Activated CD4-positive, alpha-beta T cell treated with anti-CD3 and anti-CD28 coated beads, Interleukin-2, amount 50 U/mL, for 16 hours (primary cell): ENCODE measurements around the gene FIGN.

Experiments used
- DNase-seq: peaks from one replicate; pipeline ENCODE4 v3.0.0-alpha.2; 2020

The FIGN gene

GRCh38 chr2:163736433-163737189 lies 803 bp upstream of the FIGN start:
- no peak for DNase-seq

- no peak for DNase-seq
Observed at GRCh38 chr2:163734881-163735684, 725 bp downstream of the FIGN start.

- DNase-seq, result no peak
Observed at GRCh38 chr2:163734401-163734800, 1.4 kb downstream of the FIGN start.

GRCh38 chr2:163733956-163734355 lies 1.9 kb downstream of the FIGN start:
- DNase-seq, result no peak

- no peak for DNase-seq
Observed at GRCh38 chr2:163733301-163733938, 2.4 kb downstream of the FIGN start.

- DNase-seq, result no peak
Observed at GRCh38 chr2:163732727-163733126, 3.1 kb downstream of the FIGN start.

- DNase-seq, result no peak
Observed at GRCh38 chr2:163731735-163732134, 4.1 kb downstream of the FIGN start.

- DNase-seq, result no peak
Observed at GRCh38 chr2:163730556-163730955, 5.3 kb downstream of the FIGN start.

GRCh38 chr2:163729636-163730273 lies 6.1 kb downstream of the FIGN start:
- no peak for DNase-seq

GRCh38 chr2:163723881-163724280 lies 11.9 kb downstream of the FIGN start:
- no peak for DNase-seq

GRCh38 chr2:163723348-163723747 lies 12.5 kb downstream of the FIGN start:
- DNase-seq, result no peak

- no peak for DNase-seq
Observed at GRCh38 chr2:163719331-163719730, 16.5 kb downstream of the FIGN start.

GRCh38 chr2:163717993-163718680 lies 17.7 kb downstream of the FIGN start:
- no peak for DNase-seq

- DNase-seq, result no peak
Observed at GRCh38 chr2:163717515-163717914, 18.3 kb downstream of the FIGN start.

- DNase-seq, result no peak
Observed at GRCh38 chr2:163716101-163716500, 19.7 kb downstream of the FIGN start.

- DNase-seq, result no peak
Observed at GRCh38 chr2:163715668-163716067, 20.1 kb downstream of the FIGN start.

- DNase-seq, result no peak
Observed at GRCh38 chr2:163715199-163715598, 20.6 kb downstream of the FIGN start.

- no peak for DNase-seq
Observed at GRCh38 chr2:163713534-163714311, 22.1 kb downstream of the FIGN start.

GRCh38 chr2:163711699-163712098 lies 24.1 kb downstream of the FIGN start:
- no peak for DNase-seq

- no peak for DNase-seq
Observed at GRCh38 chr2:163711258-163711657, 24.6 kb downstream of the FIGN start.

- no peak for DNase-seq
Observed at GRCh38 chr2:163709270-163709669, 26.5 kb downstream of the FIGN start.

GRCh38 chr2:163708265-163708664 lies 27.5 kb downstream of the FIGN start:
- no peak for DNase-seq
